ENCODE results near the gene MDC1. TPM values are rescaled to one million over a fixed set of nuclear protein-coding genes. Genes with fewer than 3 reads are reported as not detected.

The MDC1 gene
- total and polyA plus RNA-seq, 7 donors, result 1.8 to 17.4 (median 5.4) TPM

GRCh38 chr6:30657454-30657853 is 59.6 kb downstream of the MDC1 start:
- Histone ChIP-seq H3K4me3 (no peak overlapping the region), H3K27ac (no peak overlapping the region), H3K27me3 (no peaks in the 10 kb centered on the region), H3K9me3 (no peaks in the 10 kb centered on the region), H3K4me1 (no peaks in the 10 kb centered on the region), H3K36me3 (peaks cover 63 to 100% (median 87%) of the 10 kb centered on the region in 4 donors)
- intact Hi-C loops (cut with DNase I), result no loop called here
- no peak for DNase-seq
- TF ChIP-seq EP300 (IDR thresholded peaks at IDR 0.05) (no peak), POLR2A (IDR thresholded peaks at IDR 0.05) (no peak), CTCF (IDR thresholded peaks at IDR 0.05) (no peak), POLR2AphosphoS5 (IDR thresholded peaks at IDR 0.05) (no peak)

GRCh38 chr6:30656513-30656912 is 60.6 kb downstream of the MDC1 start:
- DNase-seq, result no peak
- intact Hi-C loops (cut with DNase I), result no loop called here

GRCh38 chr6:30655743-30656094 is 61.4 kb downstream of the MDC1 start:
- Histone ChIP-seq H3K9me3 (no peaks in the 10 kb centered on the region), H3K36me3 (peaks cover 65 to 100% (median 87%) of the 10 kb centered on the region in 4 donors), H3K27me3 (no peaks in the 10 kb centered on the region), H3K4me1 (no peaks in the 10 kb centered on the region), H3K27ac (no peak overlapping the region), H3K4me3 (no peak overlapping the region)
- DNase-seq, result no peak
- TF ChIP-seq EP300 (IDR thresholded peaks at IDR 0.05), result no peak
- TF ChIP-seq POLR2AphosphoS5 (IDR thresholded peaks at IDR 0.05), result no peak
- no peak for TF ChIP-seq CTCF (IDR thresholded peaks at IDR 0.05)
- no peak for TF ChIP-seq POLR2A (IDR thresholded peaks at IDR 0.05)
- intact Hi-C loops (cut with DNase I), result no loop called here
- WGBS, 2 donors, result 95 to 98% methylated on average over 3 of the region's 3 CpGs

More at GRCh38 chr6:30656513-30656912, 60.6 kb downstream of the MDC1 start:
- Histone ChIP-seq H3K4me3 (no peak overlapping the region), H3K27me3 (no peaks in the 10 kb centered on the region), H3K9me3 (no peaks in the 10 kb centered on the region), H3K27ac (no peak overlapping the region), H3K36me3 (peaks cover 70 to 100% (median 86%) of the 10 kb centered on the region in 4 donors), H3K4me1 (no peaks in the 10 kb centered on the region)
- 80 to 86% methylated on average over 7 of the region's 7 CpGs for WGBS, 2 donors
- no peak for TF ChIP-seq EP300 (IDR thresholded peaks at IDR 0.05)
- TF ChIP-seq CTCF (IDR thresholded peaks at IDR 0.05), result no peak

- Histone ChIP-seq H3K36me3 (peaks cover 61 to 99% (median 83%) of the 10 kb centered on the region in 4 donors), H3K27ac (no peak overlapping the region), H3K9me3 (no peaks in the 10 kb centered on the region), H3K4me3 (no peak overlapping the region), H3K27me3 (no peaks in the 10 kb centered on the region), H3K4me1 (no peaks in the 10 kb centered on the region)
- WGBS, 2 donors, result 91 to 93% methylated on average over 19 of the region's 19 CpGs
- no peak for DNase-seq
- TF ChIP-seq POLR2A (IDR thresholded peaks at IDR 0.05) (no peak), EP300 (IDR thresholded peaks at IDR 0.05) (no peak), POLR2AphosphoS5 (IDR thresholded peaks at IDR 0.05) (no peak), CTCF (IDR thresholded peaks at IDR 0.05) (no peak)
- intact Hi-C loops (cut with DNase I), result no loop called here
Measured at GRCh38 chr6:30654798-30655742, 62.0 kb downstream of the MDC1 start.

All from sigmoid colon (tissue), 7 donors.